GM12875 (cell line): ENCODE data around the gene AK5.

ENCODE experiments used
- H3K4me3 ChIP-seq: one replicate; pipeline ENCODE4 v1.5.1; 2011; ENCODE audit warnings: low read depth, low read length, control low read depth
- TF ChIP-seq, protein P1 (sequence below): IDR thresholded peaks from 2 replicates; pipeline ENCODE4 v1.5.1; 2011; ENCODE audit warnings: low read depth, mild to moderate bottlenecking, control low read depth, inconsistent platforms, low read length, moderate library complexity, borderline replicate concordance; ENCODE audit not compliant: insufficient read depth

Gene AK5

DNA sequence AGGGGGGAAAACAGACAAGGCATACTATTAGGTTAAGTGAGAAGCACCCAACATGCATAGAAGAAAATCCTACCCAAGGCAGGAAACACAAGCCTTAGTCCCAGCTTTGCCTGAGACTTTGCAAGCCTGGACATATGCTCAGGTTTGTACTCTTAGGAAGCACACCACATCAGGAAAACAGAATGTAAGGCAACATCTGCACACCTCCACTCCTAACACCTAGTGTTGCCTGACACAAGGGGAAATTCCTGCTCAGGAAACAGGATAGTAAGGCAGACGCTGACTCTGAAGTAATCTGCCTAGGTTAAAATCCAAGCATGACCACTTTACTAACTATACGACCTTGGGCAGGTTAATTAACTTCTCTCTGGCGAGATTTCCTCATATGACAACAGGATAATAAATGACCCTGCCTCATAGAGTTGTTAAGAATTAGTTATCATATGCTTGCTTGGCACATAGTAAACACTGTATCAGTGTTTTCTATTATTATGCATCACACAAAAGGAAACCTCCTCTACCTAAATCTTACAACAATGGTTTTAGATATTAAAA is 280.9 kb downstream of the AK5 start:
- TF ChIP-seq, protein P1, sequence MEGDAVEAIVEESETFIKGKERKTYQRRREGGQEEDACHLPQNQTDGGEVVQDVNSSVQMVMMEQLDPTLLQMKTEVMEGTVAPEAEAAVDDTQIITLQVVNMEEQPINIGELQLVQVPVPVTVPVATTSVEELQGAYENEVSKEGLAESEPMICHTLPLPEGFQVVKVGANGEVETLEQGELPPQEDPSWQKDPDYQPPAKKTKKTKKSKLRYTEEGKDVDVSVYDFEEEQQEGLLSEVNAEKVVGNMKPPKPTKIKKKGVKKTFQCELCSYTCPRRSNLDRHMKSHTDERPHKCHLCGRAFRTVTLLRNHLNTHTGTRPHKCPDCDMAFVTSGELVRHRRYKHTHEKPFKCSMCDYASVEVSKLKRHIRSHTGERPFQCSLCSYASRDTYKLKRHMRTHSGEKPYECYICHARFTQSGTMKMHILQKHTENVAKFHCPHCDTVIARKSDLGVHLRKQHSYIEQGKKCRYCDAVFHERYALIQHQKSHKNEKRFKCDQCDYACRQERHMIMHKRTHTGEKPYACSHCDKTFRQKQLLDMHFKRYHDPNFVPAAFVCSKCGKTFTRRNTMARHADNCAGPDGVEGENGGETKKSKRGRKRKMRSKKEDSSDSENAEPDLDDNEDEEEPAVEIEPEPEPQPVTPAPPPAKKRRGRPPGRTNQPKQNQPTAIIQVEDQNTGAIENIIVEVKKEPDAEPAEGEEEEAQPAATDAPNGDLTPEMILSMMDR = no peak
- no peak overlapping the region for H3K4me3 ChIP-seq

DNA sequence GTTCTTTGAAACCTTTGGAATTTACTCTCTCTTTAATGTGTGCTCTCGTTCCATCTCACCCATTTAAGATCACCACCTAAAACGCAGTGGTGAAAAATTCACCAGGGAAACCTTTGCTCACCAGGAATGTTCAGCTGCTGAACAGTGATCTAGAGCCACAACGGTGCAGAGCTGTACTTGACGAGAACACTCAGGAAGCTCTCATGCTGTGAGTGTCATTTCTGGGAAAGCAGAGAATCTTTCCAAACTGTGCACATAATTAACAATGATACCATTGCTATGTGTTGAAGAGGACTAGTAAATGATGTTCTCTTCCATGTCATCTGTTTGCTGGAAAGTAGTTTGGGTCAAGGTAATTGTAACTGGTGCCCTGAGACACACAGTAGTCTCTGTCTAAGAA is 283.5 kb downstream of the AK5 start:
- TF ChIP-seq, protein P1 = no peak
- H3K4me3 ChIP-seq = no peak overlapping the region

DNA sequence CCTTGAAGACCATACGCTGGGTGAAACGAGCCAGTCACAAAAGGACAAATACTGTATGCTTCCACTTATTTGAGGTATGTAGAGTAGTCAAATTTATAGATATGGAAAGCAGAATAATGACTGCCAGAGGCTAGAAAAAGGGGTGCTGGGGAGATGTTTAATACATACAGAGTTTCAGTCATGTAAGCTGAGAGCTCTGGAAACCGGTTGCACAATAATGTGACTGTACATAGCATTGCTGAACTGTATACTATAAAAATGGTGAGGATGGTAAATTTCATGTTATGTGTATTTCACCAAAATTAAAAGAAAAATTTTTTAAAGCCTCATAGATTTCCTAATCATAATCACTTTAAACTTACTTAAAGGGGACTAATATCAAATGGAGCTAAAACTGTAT is 289.8 kb downstream of the AK5 start:
- TF ChIP-seq, protein P1 = no peak

DNA sequence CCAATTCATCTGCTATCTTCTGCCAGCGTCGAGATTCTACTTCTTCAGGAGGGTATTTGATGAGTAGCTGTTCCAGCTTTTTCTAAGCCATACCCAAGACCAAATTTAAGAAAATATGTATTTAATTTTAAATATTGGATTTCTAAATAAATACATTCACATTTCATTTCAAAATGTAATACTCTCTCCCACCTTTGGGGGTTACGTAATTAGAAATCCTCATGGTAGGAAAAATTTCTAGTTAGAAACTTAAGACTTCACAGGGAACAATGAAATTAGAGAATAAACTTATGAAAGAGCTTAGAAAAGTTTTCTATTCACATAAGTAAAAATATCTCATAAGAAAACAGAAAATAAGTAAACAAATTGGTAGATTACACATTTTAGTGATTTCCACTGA is 297.7 kb downstream of the AK5 start:
- TF ChIP-seq, protein P1 = no peak
- H3K4me3 ChIP-seq = no peak overlapping the region

More for the DNA sequence above, 289.8 kb downstream of the AK5 start:
- H3K4me3 ChIP-seq = no peak overlapping the region

DNA sequence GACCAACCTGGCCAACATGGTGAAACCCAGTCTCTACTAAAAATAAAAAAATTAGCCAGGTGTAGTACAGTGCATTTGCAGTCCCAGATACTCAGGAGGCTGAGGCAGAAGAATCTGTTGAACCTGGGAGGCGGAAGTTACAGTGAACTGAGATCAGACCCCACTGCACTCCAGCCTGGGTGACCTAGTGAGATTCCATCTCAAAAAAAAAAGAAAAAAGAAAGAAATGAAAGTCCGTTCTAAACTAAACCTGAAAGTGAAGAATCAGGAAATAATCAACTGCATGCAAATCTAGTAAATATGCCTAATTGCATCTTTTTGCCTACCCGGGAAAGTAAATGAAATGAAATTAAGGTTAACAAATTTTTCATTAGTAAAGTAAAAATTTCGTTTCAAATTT is 301.1 kb downstream of the AK5 start:
- TF ChIP-seq, protein P1 = no peak
- H3K4me3 ChIP-seq = no peak overlapping the region

DNA sequence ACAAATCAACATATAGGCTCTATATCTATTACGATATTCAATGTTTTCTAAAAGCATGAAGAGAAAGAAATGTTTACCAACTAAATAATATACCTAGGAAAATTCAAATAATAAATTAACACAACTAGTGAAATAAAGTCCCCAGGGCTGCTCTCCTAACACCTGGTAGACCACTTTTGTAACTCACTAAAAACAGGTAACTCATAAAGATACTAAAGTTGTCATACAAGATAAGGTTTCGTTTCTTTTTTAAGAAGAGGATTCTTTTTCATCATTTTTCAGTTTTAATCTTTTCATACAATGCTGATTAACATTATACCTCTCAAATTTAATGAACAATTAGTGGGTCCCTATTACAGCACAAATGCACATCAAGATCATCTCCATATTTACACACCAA is 301.7 kb downstream of the AK5 start:
- TF ChIP-seq, protein P1 = no peak
- no peak overlapping the region for H3K4me3 ChIP-seq

DNA sequence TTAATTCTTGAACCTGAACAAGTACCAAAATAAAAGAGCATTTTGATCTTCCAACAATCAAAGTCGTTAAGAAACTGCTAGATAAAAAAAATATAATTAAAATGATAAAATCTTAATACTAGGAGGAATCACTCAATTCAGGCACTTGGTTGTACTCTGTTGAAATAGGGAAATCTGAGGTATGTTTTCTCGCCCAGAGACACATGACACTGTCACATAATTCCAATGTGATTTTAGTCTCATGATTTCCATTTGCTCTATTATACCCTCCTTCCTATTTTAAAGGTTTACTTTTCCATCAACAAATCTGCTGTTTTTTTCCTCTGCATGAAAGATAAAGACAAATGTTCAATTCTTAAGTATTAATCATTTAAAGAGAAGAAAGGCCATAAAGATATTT is 303.1 kb downstream of the AK5 start:
- no peak overlapping the region for H3K4me3 ChIP-seq
- TF ChIP-seq, protein P1 = no peak
